HS-27A (cell line): ENCODE measurements around the gene PTBP3.
"Not testable (repeated sequence)": the region's sequence is repeated elsewhere in the genome, so short reads cannot be mapped to it uniquely, and the experiment has no call there.

Experiments used
- DNase-seq: peaks from one replicate; pipeline ENCODE4 v3.0.0-alpha.2; 2012; ENCODE audit warnings: low read depth, missing footprints

PTBP3 gene

DNA sequence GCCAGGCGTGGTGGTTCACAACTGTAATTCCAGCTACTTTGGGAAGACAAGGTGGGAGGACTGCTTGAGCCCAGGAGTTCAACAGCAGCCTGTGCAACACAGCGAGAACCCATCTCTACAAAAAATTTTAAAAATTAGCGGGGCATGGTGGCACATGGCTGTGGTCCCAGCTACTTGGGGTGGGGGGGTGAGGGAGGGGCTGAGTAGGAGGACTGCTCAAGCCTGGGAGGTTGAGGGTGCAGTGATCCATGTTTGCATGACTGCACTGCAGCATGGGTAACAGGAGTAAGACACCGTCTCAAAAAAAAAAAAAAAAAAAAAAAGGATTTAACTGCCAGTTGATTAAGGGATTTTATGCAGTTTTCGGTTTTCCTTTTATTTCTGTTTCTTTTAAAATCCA lies 65.0 kb downstream of the PTBP3 start:
- DNase-seq, result no peak

DNA sequence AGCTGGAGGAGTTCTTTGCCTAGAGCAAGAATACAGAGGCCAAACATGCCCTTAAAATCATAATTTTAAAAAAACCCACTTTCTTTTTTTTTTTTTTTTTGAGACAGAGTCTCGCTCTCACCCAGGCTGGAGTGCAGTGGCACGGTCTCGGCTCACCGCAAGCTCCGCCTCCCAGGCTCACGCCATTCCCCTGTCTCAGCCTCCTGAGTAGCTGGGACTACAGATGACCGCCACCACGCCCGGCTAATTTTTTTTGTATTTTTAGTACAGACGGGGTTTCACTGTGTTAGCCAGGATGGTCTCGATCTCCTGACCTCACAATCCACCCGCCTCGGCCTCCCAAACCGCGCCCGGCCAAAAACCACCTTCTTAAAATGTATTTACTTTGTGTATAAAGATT lies 66.3 kb downstream of the PTBP3 start:
- DNase-seq, result not testable (repeated sequence)

DNA sequence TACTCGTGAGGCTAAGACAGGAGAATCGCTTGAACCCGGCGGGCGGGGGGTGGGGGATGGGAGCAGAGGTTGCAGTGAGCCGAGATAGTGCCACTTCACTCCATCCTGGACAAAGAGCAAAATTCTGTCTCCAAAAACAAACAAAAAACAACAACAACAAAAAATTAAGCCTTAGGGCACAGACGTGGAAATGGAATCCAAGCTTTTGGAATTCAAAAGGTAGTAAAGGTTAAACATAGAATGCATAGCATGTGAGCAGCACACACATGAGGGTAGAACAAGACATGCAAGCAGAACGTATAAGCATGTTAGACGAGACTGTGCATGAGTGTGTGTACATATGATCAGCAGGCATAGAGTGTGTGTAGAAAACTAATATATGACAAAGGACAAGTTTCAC lies 68.0 kb downstream of the PTBP3 start:
- DNase-seq, result no peak

DNA sequence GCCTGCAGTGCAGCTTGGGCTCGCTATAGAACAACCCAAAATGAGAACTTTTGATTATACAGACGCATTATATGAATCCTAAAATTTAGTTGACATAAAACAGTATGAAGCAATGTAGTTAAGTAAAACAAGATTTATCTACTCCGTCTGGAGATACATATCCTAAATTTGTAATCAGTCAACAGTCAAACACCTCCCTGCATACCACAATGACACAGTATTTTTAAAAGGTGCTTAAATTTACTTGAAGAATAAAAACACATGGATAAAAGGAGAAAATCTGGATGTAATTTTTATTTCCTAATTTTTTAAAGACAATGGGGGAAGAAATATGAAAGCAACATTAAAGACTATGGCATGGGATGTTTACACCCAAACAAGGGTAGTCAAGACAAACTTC lies 70.8 kb downstream of the PTBP3 start:
- DNase-seq, result no peak

DNA sequence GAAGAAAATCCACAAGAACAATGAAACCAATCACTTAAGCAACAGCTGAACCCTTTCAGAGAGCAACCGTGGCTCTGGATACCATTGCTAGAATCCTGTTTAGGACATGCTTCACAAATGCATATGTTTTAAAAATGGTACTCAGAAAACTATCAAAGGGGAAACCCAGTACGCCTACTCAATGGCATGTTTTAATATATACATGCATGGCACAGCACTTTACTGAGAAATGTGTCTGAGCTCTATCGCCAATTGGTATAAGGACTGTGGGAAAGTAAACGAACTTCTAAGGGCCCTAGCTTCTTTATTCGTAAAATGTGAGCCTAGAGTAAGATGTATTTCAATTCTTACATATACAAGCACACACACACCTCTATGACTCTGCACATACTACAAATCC lies 72.3 kb downstream of the PTBP3 start:
- DNase-seq, result no peak

DNA sequence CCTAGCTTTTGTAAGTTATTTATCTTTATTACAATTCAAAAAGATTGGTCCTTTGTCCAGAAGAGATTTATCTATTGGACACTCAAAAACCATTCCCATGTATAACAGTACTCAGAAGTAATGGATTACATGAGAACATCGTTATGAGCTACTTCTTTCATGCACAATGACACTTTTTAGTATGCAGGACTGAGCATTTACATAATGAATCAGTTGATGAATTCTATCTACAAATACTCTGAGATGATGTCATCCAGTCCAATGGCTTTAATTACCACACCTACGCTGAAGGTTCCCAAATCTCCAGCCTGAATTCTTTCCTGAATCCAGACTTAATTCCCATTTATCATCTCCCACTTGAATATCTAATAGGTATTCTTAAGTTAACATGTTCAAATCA lies 75.3 kb downstream of the PTBP3 start:
- DNase-seq, result no peak

DNA sequence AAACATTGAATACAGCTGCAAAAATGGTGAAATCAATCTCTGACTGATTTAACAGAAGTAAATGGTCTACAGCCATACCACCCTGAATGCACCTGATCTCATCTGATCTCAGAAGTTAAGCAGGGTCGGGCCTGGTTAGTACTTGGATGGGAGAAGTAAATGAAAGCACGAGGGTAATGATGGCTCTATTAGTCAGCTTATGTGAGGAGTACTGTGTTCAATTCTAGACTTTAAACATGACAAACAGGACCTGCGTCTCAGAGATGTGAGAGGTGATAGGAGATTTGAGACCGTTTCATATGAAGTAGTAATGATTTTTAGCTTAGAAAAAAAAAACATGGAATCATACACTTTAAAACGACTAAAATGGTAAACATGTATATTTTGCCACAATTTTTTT lies 81.2 kb downstream of the PTBP3 start:
- no peak for DNase-seq

DNA sequence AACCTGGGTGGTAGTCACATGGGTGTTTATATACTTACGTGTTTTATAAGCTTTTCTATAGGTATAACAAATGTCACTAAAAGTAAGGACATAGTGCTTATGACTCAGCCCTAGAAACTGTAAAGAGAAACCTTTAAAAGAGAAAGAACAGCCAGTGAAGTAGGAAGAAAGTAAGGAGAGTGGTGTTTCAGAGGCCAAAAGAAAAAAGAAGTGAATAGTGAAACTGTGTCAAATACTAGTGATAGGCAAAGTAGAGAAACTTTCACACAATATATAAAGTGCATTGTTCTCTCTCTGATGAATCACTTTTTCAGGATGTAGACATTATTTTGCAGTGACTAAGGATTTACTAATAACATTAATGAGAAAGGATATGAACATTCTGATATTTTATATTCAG lies 84.1 kb downstream of the PTBP3 start:
- DNase-seq, result no peak

DNA sequence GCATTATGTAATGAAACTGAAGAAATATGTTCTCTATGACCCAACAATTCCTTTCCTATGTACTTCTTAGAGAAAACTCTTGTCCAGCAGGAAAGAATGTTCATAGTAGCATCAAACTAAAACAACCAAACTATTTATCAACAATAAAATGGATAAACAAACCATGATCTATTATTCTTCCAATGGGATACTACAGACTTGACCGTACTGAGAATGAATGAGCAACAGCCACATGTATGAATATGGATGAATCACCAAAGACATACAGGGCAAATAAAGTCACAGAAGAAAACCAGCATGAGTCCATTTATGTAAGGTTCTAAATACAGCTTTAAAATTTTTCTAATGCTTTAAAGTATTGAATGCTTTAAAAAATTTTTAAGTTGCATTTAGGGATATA lies 84.7 kb downstream of the PTBP3 start:
- DNase-seq, result no peak

DNA sequence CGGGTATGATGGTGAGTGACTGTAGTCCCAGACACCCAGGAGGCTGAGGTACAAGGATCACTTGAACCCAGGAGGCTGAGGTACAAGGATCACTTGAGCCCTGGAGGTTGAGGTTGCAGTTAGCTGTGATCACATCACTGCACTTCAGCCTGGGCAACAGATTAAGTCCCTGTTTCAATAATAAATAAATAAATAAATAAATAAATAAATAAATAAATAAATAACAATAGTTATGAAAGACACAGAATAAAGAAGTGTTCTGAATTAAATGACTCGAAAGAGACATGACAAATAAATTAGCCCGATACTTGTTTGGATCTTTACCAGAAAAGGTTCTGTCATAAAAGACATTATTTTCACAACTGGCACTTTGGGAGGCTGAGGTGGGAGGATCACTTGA lies 86.3 kb downstream of the PTBP3 start:
- DNase-seq, result no peak

DNA sequence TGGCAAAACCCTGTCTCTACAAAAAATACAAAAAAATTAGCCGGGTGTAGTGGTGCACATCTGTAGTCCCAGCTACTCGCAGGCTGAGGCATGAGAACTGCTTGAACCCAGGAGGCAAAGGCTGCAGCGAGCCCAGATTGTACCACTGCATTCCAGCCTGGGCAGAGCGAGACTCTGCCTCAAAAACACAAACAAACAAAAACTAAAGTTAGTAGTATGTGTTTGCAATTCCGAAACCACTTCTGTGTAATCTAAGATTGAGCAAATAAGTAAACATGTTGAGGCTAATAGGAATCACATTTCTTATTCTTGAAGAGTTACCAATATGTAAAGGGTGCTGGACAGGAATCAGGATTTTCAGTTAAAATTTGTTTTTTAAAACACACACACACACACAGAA lies 88.3 kb downstream of the PTBP3 start:
- no peak for DNase-seq

DNA sequence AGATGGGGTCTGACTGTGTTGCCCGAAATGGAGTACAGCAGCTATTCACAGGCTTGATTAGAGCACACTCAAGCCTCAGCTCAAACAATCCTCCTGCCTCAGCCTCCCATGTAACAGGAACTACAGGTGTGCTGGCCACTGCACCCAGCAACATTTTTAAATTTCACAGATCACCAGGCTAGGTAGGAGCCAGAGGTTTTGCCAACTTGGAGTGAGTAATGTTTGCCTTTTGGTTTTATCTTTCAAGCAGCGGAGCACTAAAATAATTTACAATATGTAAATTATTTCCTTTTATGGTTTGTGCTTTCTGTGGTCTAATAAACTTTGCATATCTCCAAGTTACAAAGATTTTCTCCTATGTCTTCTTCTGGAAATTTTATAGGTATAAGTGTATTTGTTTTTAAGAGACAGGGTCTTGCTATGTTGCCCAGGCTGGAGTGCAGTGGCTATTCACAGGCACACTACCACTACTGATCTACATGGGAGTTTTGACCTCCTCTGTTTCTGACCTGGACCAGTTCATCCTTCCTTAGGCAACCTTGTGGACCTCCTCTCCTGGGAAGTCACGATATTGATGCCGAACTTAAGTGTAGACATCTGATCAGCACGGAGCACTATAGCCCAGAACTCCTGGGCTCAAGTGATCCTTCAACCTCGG lies 91.1 kb downstream of the PTBP3 start:
- DNase-seq, result no peak

DNA sequence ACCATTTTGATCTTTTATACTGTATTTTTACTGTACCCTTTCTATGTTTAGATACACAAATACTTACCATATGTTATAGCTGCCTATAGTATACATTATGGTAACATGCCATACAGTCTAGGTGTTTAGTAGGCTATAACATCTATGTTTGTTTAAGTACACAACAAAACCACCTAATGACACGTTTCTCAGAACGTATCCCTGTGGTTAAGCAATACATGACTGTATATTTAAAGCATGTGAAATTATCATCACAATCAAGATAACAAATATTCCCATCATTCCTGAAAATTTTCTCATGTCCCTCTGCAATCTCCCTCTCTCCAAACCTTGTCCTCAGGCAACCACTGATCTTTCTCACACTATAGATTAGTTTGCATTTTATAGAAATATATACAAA lies 91.9 kb downstream of the PTBP3 start:
- DNase-seq, result no peak

DNA sequence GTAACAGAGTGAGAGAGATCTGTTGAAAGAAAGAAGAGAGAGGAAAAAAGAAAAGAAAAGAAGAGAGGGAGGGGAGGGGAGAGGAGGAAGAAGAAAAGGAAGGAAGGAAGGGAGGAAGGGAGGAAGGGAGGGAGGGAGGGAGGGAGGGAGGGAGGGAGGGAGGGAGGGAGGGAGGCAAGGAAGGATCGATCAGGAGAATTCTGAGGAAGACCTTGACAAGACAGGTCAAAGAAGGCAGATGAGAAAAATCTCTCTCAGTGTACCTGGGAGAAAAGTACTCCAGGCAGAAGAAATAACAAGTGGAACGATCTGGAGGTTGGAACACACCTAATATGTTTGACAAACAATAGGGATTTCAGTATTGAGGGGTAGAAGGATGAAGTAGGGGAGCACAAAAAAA lies 93.7 kb downstream of the PTBP3 start:
- no peak for DNase-seq

DNA sequence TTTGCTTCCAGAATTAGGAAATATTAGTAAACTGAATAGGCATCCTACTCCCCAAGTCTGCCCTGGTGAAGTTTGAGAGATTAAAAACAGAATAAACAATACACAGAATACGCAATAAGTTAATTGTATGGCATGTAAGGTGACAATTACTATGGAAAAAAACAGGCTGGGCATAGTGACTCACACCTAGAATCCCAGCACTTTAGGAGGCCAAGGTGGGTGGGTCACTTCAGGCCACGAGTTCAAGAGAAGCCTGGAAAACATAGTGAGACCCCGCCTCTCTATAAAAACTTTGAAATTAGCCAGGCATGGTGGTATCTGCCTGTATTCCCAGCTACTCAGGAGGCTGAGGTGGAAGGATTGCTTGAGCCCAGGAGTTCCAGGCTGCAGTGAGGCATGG lies 94.1 kb downstream of the PTBP3 start:
- no peak for DNase-seq

DNA sequence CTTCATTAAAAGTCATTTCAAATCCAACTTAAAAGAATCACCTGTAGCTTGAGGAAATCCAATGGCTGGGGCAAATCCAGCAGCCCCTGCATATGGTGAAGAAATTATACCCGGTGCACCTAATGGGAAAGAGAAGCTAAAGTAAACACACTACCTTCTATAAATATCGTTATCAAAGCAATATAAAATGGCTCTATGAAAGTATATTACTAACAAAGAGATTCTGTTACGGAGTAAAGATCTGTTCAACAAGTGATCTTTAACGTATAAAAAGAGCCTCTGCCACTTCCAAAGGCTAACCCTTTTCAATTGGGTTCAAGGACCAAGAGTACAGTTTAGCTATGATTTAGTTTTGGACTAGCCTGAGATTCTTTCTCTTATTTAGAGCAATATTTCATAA lies 98.6 kb downstream of the PTBP3 start:
- DNase-seq, result no peak

DNA sequence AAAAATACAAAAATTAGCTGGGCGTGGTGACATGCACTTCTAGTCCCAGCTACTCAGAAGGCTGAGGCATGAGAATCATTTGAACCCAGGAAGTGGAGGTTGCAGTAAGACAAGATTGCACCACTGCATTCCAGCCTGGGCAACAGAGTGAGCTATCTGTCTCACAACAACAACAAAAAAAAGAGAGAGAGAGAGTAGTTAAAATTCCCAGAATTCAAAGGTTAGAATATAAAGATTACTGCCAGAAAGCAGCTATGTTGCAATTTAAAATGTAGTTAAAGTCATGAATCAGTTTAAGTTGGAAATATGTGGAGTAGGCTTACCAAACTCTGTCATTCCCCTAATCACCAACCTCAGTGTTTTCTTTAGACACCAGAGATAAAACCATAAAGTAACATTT lies 99.7 kb downstream of the PTBP3 start:
- no peak for DNase-seq

DNA sequence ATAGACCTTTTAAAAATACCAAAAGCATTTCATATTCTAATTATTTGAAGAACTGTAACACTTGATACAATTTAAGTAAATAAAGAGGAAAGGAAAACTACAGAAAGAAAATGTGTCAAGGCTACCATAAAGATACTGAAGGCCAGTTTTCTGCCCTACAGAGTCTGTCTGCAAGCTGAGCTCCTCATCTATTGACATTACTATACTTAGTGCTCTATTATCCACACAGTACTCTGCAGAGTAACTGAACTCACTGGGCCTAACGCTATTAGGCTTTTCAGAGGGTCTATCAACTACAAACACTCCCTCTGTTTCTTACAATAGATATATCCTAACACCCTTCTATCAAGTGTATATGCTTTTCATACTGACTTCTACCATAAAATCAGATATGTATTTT lies 101.2 kb downstream of the PTBP3 start:
- no peak for DNase-seq

DNA sequence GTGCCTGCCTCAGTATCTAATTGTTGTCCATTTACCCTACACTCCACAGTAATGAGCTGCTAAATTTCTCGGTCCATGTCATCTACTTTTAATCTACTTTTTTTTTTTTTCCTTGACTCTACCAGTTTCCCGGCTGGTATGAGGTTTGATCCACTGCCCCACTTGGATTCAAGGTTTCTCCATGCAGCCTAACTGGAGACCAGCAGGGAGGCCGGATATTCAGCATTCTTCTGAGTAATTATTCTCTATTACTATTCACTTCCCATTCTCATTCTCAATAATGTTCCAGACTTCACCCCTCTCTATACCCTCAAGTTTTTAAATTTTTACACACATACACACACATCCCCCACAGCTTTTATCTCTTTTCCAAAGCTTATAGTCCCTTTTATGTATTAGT lies 107.3 kb downstream of the PTBP3 start:
- no peak for DNase-seq

DNA sequence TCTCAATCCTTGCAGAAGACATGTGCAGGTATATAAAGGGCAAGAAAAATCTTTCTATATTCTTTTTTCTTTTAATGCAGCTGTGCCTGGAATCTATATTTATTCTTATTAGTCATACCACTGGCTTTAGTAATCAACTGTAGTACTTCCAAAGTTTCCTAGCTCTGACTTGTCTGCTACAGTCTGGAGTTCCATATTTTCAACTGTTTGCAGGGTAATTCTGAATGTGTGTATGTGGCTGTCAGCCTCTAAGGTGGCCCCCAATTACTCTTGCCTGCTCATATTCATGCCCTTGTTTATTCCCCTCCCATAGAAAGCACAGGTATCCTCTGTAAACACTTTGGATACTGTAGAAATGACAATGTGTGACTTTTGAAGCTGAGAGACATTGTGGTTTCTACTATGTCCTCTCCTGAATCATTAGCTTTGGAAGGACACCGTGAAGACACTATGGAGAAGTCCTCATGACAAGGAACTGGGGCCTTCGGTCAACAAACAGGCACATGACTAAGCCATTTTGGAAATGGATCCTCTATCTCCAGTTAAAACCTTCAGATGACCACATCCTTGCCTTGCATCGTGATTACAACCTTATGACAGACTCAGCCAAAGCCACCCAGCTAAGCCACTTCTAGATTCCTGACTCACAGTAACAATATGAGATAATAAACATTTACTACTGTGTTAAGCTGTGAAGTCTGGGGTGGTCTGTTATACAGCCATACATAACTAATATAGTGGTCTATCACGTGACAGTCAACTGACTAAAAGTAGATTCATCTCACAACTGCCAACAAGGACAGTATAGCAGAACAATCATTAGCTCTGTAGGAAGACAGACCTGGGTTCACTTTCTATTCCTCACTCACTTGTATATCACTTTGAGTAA lies 108.8 kb downstream of the PTBP3 start:
- no peak for DNase-seq

DNA sequence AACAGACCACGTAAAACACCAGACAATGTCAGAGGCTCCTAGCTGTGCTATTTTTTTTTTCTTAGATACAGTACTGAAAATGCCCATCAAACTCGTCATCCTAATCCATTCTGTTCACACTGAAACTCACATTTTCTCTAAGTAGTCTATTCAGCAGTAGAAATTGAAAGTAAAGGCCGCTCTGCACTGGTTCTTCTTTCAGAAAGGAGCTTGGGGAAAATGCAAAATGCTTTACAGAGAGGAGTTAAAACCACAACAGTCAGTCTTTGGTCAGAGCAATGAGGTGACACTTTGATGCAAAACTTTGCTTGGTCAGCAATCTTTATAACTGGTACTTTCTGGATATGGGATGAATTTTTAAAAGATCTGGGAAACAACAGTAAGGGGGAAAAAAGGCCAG lies 114.5 kb downstream of the PTBP3 start:
- DNase-seq, result no peak

DNA sequence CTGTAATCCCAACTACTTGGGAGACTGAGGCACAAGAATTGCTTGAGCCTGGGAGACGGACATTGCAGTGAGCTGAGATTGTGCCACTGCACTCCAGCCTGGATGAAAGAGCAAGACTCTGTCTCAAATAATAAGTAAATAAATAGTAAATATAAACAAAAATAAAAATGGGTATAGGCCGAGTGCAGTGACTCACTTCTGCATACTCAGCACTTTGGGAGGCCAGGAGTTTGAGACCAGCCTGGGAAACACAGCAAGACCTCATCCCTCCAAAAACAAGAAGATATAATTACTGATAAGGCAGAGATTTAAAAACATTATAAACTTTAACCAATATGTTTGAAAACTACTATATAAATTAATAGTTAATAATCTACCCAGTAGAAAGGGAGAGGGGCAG lies 120.5 kb downstream of the PTBP3 start:
- no peak for DNase-seq

DNA sequence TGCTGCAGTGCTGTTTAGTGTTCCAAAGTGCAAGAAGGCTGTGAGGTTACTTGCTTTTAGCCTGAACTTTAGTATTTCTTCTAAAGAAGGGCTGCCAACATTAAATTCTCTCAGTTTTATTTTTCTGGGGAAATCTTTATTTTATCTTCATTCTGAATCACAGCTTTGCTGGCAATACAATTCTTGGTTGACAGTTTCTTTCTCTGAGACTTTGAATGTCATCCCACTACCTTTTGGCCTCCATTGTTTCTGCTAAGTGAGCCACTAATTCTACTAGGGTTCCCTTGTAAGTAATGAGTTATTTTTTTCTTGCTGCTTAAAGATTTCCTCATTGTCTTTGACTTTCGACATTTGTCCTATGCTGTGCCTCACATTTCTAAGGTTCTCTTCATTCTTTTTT lies 126.0 kb downstream of the PTBP3 start:
- no peak for DNase-seq

DNA sequence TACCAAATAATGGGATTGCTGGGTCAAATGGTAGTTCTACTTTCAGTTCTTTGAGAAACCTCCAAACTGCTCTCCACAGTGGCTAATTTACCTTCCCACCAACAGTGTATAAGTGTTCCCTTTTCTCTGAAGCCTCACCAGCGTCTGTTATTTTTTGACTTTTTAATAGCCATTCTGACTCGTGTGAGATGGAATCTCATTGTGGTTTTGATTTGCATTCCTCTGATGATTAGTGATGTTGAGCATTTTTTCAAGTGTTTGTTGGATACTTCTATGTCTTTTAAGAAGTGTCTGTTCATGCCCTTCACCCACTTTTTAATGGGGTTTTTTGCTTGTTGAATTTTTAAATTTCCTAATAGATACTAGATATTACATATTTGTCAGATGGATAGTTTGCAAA lies 129.9 kb downstream of the PTBP3 start:
- DNase-seq, result peak; percentile 30
